Ovary (tissue), 9 donors: ENCODE data around the gene TMC2. TPM values are rescaled to one million over a fixed set of nuclear protein-coding genes. Genes with fewer than 3 reads are reported as not detected.

Source experiments
- DNase-seq, 5 donors: peaks; one replicate each; pipeline ENCODE4 v3.0.0-alpha.2; 2019 to 2020
- H3K27ac ChIP-seq, 2 donors: fragments of 200-600 bp; one replicate each; pipeline versions ENCODE4 v1.5.1 to v1.8.0; 2019 to 2022
- H3K27me3 ChIP-seq: fragments of 200-600 bp; one replicate; pipeline ENCODE4 v1.8.0; 2022
- H3K36me3 ChIP-seq: fragments of 200-600 bp; sonication (generic); one replicate; pipeline ENCODE4 v1.5.1; 2019
- H3K4me1 ChIP-seq: one replicate; pipeline ENCODE4 v1.8.1; 2013; ENCODE audit warnings: mild to moderate bottlenecking, moderate library complexity; ENCODE audit not compliant: insufficient read depth
- H3K4me3 ChIP-seq: fragments of 200-600 bp; sonication (generic); one replicate; pipeline ENCODE4 v1.5.1; 2017
- H3K9me3 ChIP-seq, 2 donors: fragments of 200-600 bp in 1 of 2; sonication (generic) in 1 of 2; one replicate each; pipeline versions ENCODE4 v1.5.1 to v1.8.1; 2013 to 2019; ENCODE audit warnings: mild to moderate bottlenecking in 1 of 2, moderate library complexity in 1 of 2
- POLR2A ChIP-seq: fragments of 450-650 bp; IDR thresholded peaks from one replicate; pipeline ENCODE4 v1.6.1; 2017; ENCODE audit warnings: antibody characterized with exemption, mild to moderate bottlenecking, moderate library complexity
- WGBS, 3 donors: extraction: QIAGEN DNeasy Blood & Tissue Kit in 1 of 3; methylation state at CpG; one replicate each; pipeline versions ENCODE4 v1.1.5 to v1.1.7; 2013 to 2017; 5-methylcytosine and 5-hydroxymethylcytosine counted together
- intact Hi-C, 4 donors: fragments of 100-400 bp; cut with DNase I; formaldehyde crosslinking; loops; one replicate each; pipeline versions ENCODE4 v1.11.0 to v1.15.1; 2022 to 2023
- microRNA counts: library from miRNA; unstranded; fragments of <30 nt; microRNA quantifications from one replicate; lab custom pipeline; 2016
- microRNA-seq, 3 donors: library from miRNA; unstranded; fragments of <30 nt; microRNA quantifications; one replicate each; pipeline versions ENCODE4 to v1.2.0, GENCODE V29; 2019 to 2020
- polyA plus RNA-seq, 2 donors: library from polyadenylated mRNA; stranded (reverse); fragments of 200-250 nt in 1 of 2; fragments of 350-450 nt in 1 of 2; fragmentation: Illumina TruSeq in 1 of 2; extraction: RNeasy Lipid Tissue Mini Kit (QIAGEN cat#74804) in 1 of 2; gene quantifications; one replicate each; pipeline ENCODE4 v1.2.3, GENCODE V29; 2013 to 2014
- small RNA-seq: library from RNA; depleted of rRNA; stranded (forward); fragments of <200 nt; gene quantifications from one replicate; pipeline ENCODE3, GENCODE V24; 2016
- total RNA-seq, 7 donors: library from RNA; depleted of rRNA in 2 of 7; stranded (reverse); fragments of >200 nt in 2 of 7; fragmentation: NEBNext Ultra II Directional in 3 of 7; extraction: Animal tissue kit (Norgen Biotek cat#: 25700) in 3 of 7; gene quantifications; one replicate each; pipeline versions ENCODE4 v1.1.0 to v1.2.4, GENCODE V29; 2016 to 2023
- donor health status: DM: no; HTN: no; CAD: no; lungs with moderate emphysema.
- donor health status: DM: no; HTN: no; CAD: no.
- donor health status: Bipolar disorder and iron deficiency.
- donor health status: DM: yes; HTN: yes; CAD: no.
- donor health status: DM: no; HTN: no; CAD: no.
- donor health status: DM: yes; HTN: yes; CAD: no.

The TMC2 gene
- total and polyA plus RNA-seq, 9 donors = 0.07 to 0.38 (median 0.07) TPM; not detected in 4

GRCh38 chr20:2691127-2691526 is 154.8 kb downstream of the TMC2 start:
- Histone ChIP-seq H3K9me3 (no peaks in the 10 kb centered on the region), H3K4me3 (no peak overlapping the region), H3K27ac (peak overlapping the region; percentile 100), H3K27me3 (no peaks in the 10 kb centered on the region), H3K36me3 (no peaks in the 10 kb centered on the region), H3K4me1 (no peaks in the 10 kb centered on the region)
- WGBS, 3 donors = 79 to 83% (median 81%) methylated on average over 8 of the region's 8 CpGs
- DNase-seq = no peak
- intact Hi-C loops = loop anchor here in 2 of 4 donors (5.0 to 10.0 kb wide), 4 partner anchors 39 to 164 kb away; partner anchors contain the start of genes NOP56 (in 1 of the 2), PCED1A (in 1 of the 2) and VPS16 (in 1 of the 2)
- TF ChIP-seq POLR2A = no peak

MicroRNA genes within 50 kb of the gene (microRNA counts, 767-probe panel; counts per million panel counts)
- microRNA hsa-miR-1292 (lab: Ali Mortazavi, UCI) = 530 counts per million, percentile 78 among the panel's probes with 10 or more counts

Small RNAs within 50 kb of the gene (microRNA-seq; reads per million reads assigned to microRNA genes)
- 0.71 to 6.8 (median 1.5) reads per million in 3 donors for gene MIR1292

Small RNAs within 50 kb of the gene (small RNA-seq; reads per million reads assigned to genes)
- not detected for gene SNORA51
- not detected for gene SNORD110
- gene SNORD56 = not detected
- gene SNORD57 = not detected
- not detected for gene SNORD86

Other genes with a start within 250 kb of the TMC2 start
- gene TGM3, start 240.6 kb upstream of the TMC2 start, total RNA-seq = under 1 TPM in 3 of 7 donors, not detected in 4; 0.10 to 0.46 (median 0.15) TPM
- gene TGM3, start 240.6 kb upstream of the TMC2 start, polyA plus RNA-seq = under 1 TPM; 0.04 to 0.20 TPM
- gene TGM6, start 155.7 kb upstream of the TMC2 start, total RNA-seq = not detected
- not detected for gene TGM6, start 155.7 kb upstream of the TMC2 start, polyA plus RNA-seq
- 100 to 1,000 TPM in 6 of 7 donors, 10 to 100 TPM in 1; 98.4 to 149 (median 117) TPM for gene SNRPB, start 65.8 kb upstream of the TMC2 start, total RNA-seq
- gene SNRPB, start 65.8 kb upstream of the TMC2 start, polyA plus RNA-seq = 100 to 1,000 TPM in 1 of 2 donors, 10 to 100 TPM in 1; 41.6 to 170 TPM
- 10 to 100 TPM in 5 of 7 donors, 1 to 10 TPM in 2; 5.2 to 16.5 (median 12.3) TPM for gene ZNF343, start 27.7 kb upstream of the TMC2 start, total RNA-seq
- 10 to 100 TPM in 1 of 2 donors, 1 to 10 TPM in 1; 8.0 to 13.5 TPM for gene ZNF343, start 27.7 kb upstream of the TMC2 start, polyA plus RNA-seq
- gene NOP56, start 116.1 kb downstream of the TMC2 start, total RNA-seq = 100 to 1,000 TPM in 5 of 7 donors, 10 to 100 TPM in 2; 62.0 to 181 (median 134) TPM
- gene NOP56, start 116.1 kb downstream of the TMC2 start, polyA plus RNA-seq = 100 to 1,000 TPM in 1 of 2 donors, 10 to 100 TPM in 1; 76.2 to 207 TPM
- 10 to 100 TPM; 68.1 to 92.9 (median 85.9) TPM for gene IDH3B, start 127.6 kb downstream of the TMC2 start, total RNA-seq
- 100 to 1,000 TPM in 1 of 2 donors, 10 to 100 TPM in 1; 85.6 to 105 TPM for gene IDH3B, start 127.6 kb downstream of the TMC2 start, polyA plus RNA-seq
- gene EBF4, start 156.2 kb downstream of the TMC2 start, total RNA-seq = 10 to 100 TPM; 17.6 to 67.7 (median 55.5) TPM
- 10 to 100 TPM in 1 of 2 donors, 1 to 10 TPM in 1; 9.4 to 22.3 TPM for gene EBF4, start 156.2 kb downstream of the TMC2 start, polyA plus RNA-seq